HepG2 (cell line): ENCODE results near the gene ADPRS. TPM values are rescaled to one million over a fixed set of nuclear protein-coding genes. Genes with fewer than 3 reads are reported as not detected.

ENCODE experiments used
- HDAC2 ChIP-seq: sonication (generic); formaldehyde crosslinking; IDR thresholded peaks from 2 replicates; pipeline ENCODE4 v1.4.0; 2020; ENCODE audit warnings: missing genetic modification reagents
- HOXA9 ChIP-seq: sonication (generic); formaldehyde crosslinking; IDR thresholded peaks from 2 replicates; pipeline ENCODE4 v1.8.1; 2022; ENCODE audit warnings: missing genetic modification reagents, mild to moderate bottlenecking, moderate library complexity, borderline replicate concordance
- IKZF1 ChIP-seq: fragments of 450-650 bp; IDR thresholded peaks from 2 replicates; pipeline ENCODE4 v1.7.1; 2016
- XBP1 ChIP-seq: sonication (generic); formaldehyde crosslinking; IDR thresholded peaks from 2 replicates; pipeline ENCODE4 v1.5.0; 2020; ENCODE audit warnings: missing genetic modification reagents
- ZFP37 ChIP-seq: sonication (generic); formaldehyde crosslinking; IDR thresholded peaks from 2 replicates; pipeline ENCODE4 v1.4.0; 2020; ENCODE audit warnings: missing genetic modification reagents, borderline replicate concordance
- ZNF292 ChIP-seq: sonication (generic); formaldehyde crosslinking; IDR thresholded peaks from 2 replicates; pipeline ENCODE4 v1.8.1; 2022; ENCODE audit warnings: mild to moderate bottlenecking, low read depth, missing genetic modification reagents, borderline replicate concordance
- ZNF615 ChIP-seq: sonication (generic); formaldehyde crosslinking; IDR thresholded peaks from 2 replicates; pipeline ENCODE4 v1.5.0; 2020; ENCODE audit warnings: mild to moderate bottlenecking, missing genetic modification reagents, borderline replicate concordance
- ZNF674 ChIP-seq: sonication (generic); formaldehyde crosslinking; IDR thresholded peaks from 2 replicates; pipeline ENCODE4 v1.5.0; 2020; ENCODE audit warnings: low read depth, mild to moderate bottlenecking, missing genetic modification reagents
- polyA plus RNA-seq, 8 experiments: library from polyadenylated mRNA; depleted of rRNA in 3 of 8; stranded (reverse) in 7 of 8; unstranded in 1 of 8; fragments of >200 nt; fragmentation: Illumina TruSeq in 4 of 8; extraction: Trizol in 4 of 8; gene quantifications; 2 replicates each; pipeline versions ENCODE4 v1.2.1 to v1.2.3, GENCODE V29; 2011 to 2016; ENCODE audit warnings: low read depth in 4 of 8, missing spikeins in 1 of 8, mixed read lengths in 1 of 8; ENCODE audit not compliant: insufficient read depth in 1 of 8
- total RNA-seq, 5 experiments: library from RNA; depleted of rRNA; stranded (reverse); fragments of >200 nt; fragmentation: Illumina TruSeq; extraction: Trizol; gene quantifications; 2 replicates each; pipeline ENCODE4 v1.2.3, GENCODE V29; 2016; ENCODE audit warnings: low read depth in 1 of 5
- TF ChIP-seq, protein P1 (sequence below), 2 experiments: sonication (generic) in 1 of 2; formaldehyde crosslinking in 1 of 2; IDR thresholded peaks; 2 replicates each; pipeline versions ENCODE4 v1.4.0 to v1.6.1; 2016 to 2020; ENCODE audit warnings: borderline replicate concordance in 1 of 2, low read depth in 1 of 2, mild to moderate bottlenecking in 1 of 2, missing genetic modification reagents in 1 of 2
- TF ChIP-seq, protein P2 (sequence below): IDR thresholded peaks from 2 replicates; pipeline ENCODE4 v1.6.1; 2018; ENCODE audit warnings: missing genetic modification reagents
- TF ChIP-seq, protein P3 (sequence below): sonication (generic); formaldehyde crosslinking; IDR thresholded peaks from 2 replicates; pipeline ENCODE4 v1.4.0; 2020; ENCODE audit warnings: missing genetic modification reagents, mild to moderate bottlenecking, borderline replicate concordance
- TF ChIP-seq, protein P4 (sequence below): sonication (generic); formaldehyde crosslinking; IDR thresholded peaks from 2 replicates; pipeline ENCODE4 v1.4.0; 2020; ENCODE audit warnings: missing genetic modification reagents
- TF ChIP-seq, protein P5 (sequence below): sonication (generic); formaldehyde crosslinking; conservative IDR thresholded peaks from 2 replicates; pipeline ENCODE4 v1.4.0; 2020; ENCODE audit warnings: mild to moderate bottlenecking, missing genetic modification reagents, moderate library complexity

Gene ADPRS
- total and polyA plus RNA-seq, 2 of the 13 experiments (the other 11 are each of a cell fraction or from before 2014, with no cell fraction given), result 30.6 to 36.4 TPM

DNA sequence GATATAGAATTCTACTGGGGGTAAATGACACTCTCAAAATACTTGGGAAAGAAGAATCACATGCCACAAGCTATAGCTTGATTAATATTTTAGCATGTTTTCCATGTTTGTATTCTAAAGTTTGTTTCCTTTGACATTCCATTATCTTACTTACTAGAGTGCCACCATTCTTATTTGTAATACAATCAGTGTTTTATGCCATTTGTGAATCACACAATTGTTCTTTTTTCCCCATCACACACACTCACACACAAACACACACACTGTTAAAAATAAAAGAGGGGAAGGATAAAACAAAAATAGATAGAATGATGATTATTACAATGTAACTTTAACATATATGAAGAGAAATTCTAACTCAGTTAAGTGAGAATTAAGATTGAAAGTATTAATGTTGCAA lies 20.8 kb upstream of the ADPRS start (continued):
- TF ChIP-seq, protein P1, sequence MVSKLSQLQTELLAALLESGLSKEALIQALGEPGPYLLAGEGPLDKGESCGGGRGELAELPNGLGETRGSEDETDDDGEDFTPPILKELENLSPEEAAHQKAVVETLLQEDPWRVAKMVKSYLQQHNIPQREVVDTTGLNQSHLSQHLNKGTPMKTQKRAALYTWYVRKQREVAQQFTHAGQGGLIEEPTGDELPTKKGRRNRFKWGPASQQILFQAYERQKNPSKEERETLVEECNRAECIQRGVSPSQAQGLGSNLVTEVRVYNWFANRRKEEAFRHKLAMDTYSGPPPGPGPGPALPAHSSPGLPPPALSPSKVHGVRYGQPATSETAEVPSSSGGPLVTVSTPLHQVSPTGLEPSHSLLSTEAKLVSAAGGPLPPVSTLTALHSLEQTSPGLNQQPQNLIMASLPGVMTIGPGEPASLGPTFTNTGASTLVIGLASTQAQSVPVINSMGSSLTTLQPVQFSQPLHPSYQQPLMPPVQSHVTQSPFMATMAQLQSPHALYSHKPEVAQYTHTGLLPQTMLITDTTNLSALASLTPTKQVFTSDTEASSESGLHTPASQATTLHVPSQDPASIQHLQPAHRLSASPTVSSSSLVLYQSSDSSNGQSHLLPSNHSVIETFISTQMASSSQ (IDR thresholded peaks at IDR 0.05; ENCODE audit: low read depth), result no peak
- TF ChIP-seq, protein P1 (CRISPR knock-in tag; IDR thresholded peaks at IDR 0.05; ENCODE audit: borderline replicate concordance), result no peak
- TF ChIP-seq HDAC2 (CRISPR knock-in tag), result no peak
- no peak for TF ChIP-seq ZFP37 (CRISPR knock-in tag)
- TF ChIP-seq ZNF674 (CRISPR knock-in tag), result no peak
- TF ChIP-seq XBP1, result no peak
- no peak for TF ChIP-seq ZNF292 (CRISPR knock-in tag)
- TF ChIP-seq, protein P2, sequence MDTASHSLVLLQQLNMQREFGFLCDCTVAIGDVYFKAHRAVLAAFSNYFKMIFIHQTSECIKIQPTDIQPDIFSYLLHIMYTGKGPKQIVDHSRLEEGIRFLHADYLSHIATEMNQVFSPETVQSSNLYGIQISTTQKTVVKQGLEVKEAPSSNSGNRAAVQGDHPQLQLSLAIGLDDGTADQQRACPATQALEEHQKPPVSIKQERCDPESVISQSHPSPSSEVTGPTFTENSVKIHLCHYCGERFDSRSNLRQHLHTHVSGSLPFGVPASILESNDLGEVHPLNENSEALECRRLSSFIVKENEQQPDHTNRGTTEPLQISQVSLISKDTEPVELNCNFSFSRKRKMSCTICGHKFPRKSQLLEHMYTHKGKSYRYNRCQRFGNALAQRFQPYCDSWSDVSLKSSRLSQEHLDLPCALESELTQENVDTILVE (CRISPR knock-in tag), result no peak
- TF ChIP-seq, protein P3, sequence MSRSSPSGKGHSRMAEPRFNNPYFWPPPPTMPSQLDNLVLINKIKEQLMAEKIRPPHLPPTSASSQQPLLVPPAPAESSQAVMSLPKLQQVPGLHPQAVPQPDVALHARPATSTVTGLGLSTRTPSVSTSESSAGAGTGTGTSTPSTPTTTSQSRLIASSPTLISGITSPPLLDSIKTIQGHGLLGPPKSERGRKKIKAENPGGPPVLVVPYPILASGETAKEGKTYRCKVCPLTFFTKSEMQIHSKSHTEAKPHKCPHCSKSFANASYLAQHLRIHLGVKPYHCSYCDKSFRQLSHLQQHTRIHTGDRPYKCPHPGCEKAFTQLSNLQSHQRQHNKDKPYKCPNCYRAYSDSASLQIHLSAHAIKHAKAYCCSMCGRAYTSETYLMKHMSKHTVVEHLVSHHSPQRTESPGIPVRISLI (CRISPR knock-in tag), result no peak
- TF ChIP-seq, protein P4, sequence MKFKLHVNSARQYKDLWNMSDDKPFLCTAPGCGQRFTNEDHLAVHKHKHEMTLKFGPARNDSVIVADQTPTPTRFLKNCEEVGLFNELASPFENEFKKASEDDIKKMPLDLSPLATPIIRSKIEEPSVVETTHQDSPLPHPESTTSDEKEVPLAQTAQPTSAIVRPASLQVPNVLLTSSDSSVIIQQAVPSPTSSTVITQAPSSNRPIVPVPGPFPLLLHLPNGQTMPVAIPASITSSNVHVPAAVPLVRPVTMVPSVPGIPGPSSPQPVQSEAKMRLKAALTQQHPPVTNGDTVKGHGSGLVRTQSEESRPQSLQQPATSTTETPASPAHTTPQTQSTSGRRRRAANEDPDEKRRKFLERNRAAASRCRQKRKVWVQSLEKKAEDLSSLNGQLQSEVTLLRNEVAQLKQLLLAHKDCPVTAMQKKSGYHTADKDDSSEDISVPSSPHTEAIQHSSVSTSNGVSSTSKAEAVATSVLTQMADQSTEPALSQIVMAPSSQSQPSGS, result no peak
- TF ChIP-seq HOXA9 (CRISPR knock-in tag), result no peak
- TF ChIP-seq, protein P5, sequence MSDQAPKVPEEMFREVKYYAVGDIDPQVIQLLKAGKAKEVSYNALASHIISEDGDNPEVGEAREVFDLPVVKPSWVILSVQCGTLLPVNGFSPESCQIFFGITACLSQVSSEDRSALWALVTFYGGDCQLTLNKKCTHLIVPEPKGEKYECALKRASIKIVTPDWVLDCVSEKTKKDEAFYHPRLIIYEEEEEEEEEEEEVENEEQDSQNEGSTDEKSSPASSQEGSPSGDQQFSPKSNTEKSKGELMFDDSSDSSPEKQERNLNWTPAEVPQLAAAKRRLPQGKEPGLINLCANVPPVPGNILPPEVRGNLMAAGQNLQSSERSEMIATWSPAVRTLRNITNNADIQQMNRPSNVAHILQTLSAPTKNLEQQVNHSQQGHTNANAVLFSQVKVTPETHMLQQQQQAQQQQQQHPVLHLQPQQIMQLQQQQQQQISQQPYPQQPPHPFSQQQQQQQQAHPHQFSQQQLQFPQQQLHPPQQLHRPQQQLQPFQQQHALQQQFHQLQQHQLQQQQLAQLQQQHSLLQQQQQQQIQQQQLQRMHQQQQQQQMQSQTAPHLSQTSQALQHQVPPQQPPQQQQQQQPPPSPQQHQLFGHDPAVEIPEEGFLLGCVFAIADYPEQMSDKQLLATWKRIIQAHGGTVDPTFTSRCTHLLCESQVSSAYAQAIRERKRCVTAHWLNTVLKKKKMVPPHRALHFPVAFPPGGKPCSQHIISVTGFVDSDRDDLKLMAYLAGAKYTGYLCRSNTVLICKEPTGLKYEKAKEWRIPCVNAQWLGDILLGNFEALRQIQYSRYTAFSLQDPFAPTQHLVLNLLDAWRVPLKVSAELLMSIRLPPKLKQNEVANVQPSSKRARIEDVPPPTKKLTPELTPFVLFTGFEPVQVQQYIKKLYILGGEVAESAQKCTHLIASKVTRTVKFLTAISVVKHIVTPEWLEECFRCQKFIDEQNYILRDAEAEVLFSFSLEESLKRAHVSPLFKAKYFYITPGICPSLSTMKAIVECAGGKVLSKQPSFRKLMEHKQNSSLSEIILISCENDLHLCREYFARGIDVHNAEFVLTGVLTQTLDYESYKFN, result no peak
- TF ChIP-seq IKZF1, result no peak
- TF ChIP-seq ZNF615, result no peak
